A673 (cell line): ENCODE data around the gene CCRL2. TPM values are rescaled to one million over a fixed set of nuclear protein-coding genes. Genes with fewer than 3 reads are reported as not detected.

Source experiments
- BruUV-seq: library from RNA; stranded (reverse); fragments of 400-500 nt; replicated peaks from 2 replicates; lab custom pipeline; 2021; lab: Mats Ljungman, UMichigan
- CTCF ChIA-PET: fragments of 300-600 bp; sonication (Branson Sonifier 250); formaldehyde crosslinking; loops from one replicate; lab custom pipeline; 2022; ENCODE audit warnings: antibody characterized with exemption; lab: Charles Lee
- POLR2A ChIA-PET: fragments of 300-600 bp; sonication (Branson Sonifier 250); formaldehyde crosslinking; loops from one replicate; lab custom pipeline; 2022; ENCODE audit warnings: antibody characterized with exemption; ENCODE audit not compliant: low non-redundant PET; lab: Charles Lee
- DNase-seq: peaks from one replicate; pipeline ENCODE4 v3.0.0-alpha.2; 2015; ENCODE audit warnings: low spot score
- H3K27ac ChIP-seq: fragments of 200-600 bp; sonication (generic); 2 replicates; pipeline ENCODE4 v1.5.1; 2016; ENCODE audit warnings: mixed run types, low read depth, mild to moderate bottlenecking, mixed read lengths, antibody characterized with exemption, low read length; ENCODE audit not compliant: poor library complexity, severe bottlenecking
- H3K27me3 ChIP-seq: fragments of 200-600 bp; sonication (generic); replicated peaks from 2 replicates; pipeline ENCODE4 v1.6.1; 2017; ENCODE audit warnings: mixed run types, low read depth, mild to moderate bottlenecking, mixed read lengths, antibody characterized with exemption, low read length; ENCODE audit not compliant: insufficient read depth, poor library complexity
- H3K36me3 ChIP-seq: fragments of 200-600 bp; sonication (generic); 2 replicates; pipeline ENCODE4 v1.6.1; 2016; ENCODE audit warnings: mixed run types, mild to moderate bottlenecking, mixed read lengths, antibody characterized with exemption, low read length; ENCODE audit not compliant: insufficient read depth, poor library complexity, severe bottlenecking
- H3K4me1 ChIP-seq: fragments of 200-600 bp; sonication (generic); 2 replicates; pipeline ENCODE4 v1.6.1; 2017; ENCODE audit warnings: mixed run types, mild to moderate bottlenecking, mixed read lengths, antibody characterized with exemption, low read length; ENCODE audit not compliant: insufficient read depth, poor library complexity, severe bottlenecking
- H3K4me3 ChIP-seq: fragments of 200-600 bp; sonication (generic); 2 replicates; pipeline ENCODE4 v1.5.1; 2016; ENCODE audit warnings: low read depth, mixed run types, mild to moderate bottlenecking, mixed read lengths, low read length; ENCODE audit not compliant: poor library complexity, severe bottlenecking
- H3K9me3 ChIP-seq: fragments of 200-600 bp; sonication (generic); 2 replicates; pipeline ENCODE4 v1.6.1; 2016; ENCODE audit warnings: mixed run types, low read depth, mild to moderate bottlenecking, mixed read lengths, antibody characterized with exemption, low read length; ENCODE audit not compliant: poor library complexity, severe bottlenecking
- EZH2 ChIP-seq: fragments of 200-600 bp; sonication (generic); IDR thresholded peaks from 2 replicates; pipeline ENCODE4 v1.6.1; 2017; ENCODE audit warnings: borderline replicate concordance, low read depth, mild to moderate bottlenecking, mixed read lengths, antibody characterized with exemption, low read length; ENCODE audit not compliant: poor library complexity, severe bottlenecking
- intact Hi-C: fragments of 100-400 bp; cut with micrococcal nuclease; formaldehyde crosslinking; loops from one replicate; pipeline ENCODE4 v1.10.0; 2022; ENCODE audit not compliant: unreplicated experiment
- total RNA-seq: library from RNA; stranded (reverse); gene quantifications from 2 replicates; pipeline ENCODE4 v1.2.3, GENCODE V29; 2021
- TF ChIP-seq, protein P1 (sequence below): fragments of 300-800, 200-600 bp; sonication (generic); conservative IDR thresholded peaks from 2 replicates; pipeline ENCODE4 v1.5.1; 2017; ENCODE audit warnings: low read depth, mild to moderate bottlenecking, antibody characterized with exemption, low read length, moderate library complexity, mixed read lengths

CCRL2 gene
- total RNA-seq, 1 experiment from 2014 or later, result not detected

DNA sequence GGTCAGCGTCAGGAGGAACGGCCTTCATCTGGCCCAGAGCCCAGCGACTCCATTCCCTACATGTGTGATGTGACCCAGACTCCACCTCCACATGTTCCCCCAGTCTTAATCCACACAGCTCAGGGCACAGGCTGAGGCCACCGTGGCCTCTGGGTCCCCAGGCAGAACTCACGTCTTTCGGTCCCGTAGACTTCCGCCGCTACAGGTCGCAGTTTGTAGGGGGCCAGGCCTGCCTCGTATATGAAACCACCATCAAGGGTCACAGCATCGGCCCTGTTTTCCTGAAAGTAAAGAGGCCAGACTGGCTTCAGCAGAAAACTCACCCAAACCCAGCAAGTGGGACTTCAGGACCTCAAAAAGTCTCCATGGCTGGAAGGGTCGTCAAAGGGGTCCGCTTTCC is 49.1 kb downstream of the CCRL2 start:
- Histone ChIP-seq H3K27ac (no peak overlapping the region), H3K9me3 (no peaks in the 10 kb centered on the region), H3K4me1 (no peaks in the 10 kb centered on the region), H3K27me3 (no peaks in the 10 kb centered on the region), H3K36me3 (no peaks in the 10 kb centered on the region), H3K4me3 (no peak overlapping the region)
- no peak for DNase-seq
- CTCF ChIA-PET, result no interaction called here
- TF ChIP-seq, protein P1, sequence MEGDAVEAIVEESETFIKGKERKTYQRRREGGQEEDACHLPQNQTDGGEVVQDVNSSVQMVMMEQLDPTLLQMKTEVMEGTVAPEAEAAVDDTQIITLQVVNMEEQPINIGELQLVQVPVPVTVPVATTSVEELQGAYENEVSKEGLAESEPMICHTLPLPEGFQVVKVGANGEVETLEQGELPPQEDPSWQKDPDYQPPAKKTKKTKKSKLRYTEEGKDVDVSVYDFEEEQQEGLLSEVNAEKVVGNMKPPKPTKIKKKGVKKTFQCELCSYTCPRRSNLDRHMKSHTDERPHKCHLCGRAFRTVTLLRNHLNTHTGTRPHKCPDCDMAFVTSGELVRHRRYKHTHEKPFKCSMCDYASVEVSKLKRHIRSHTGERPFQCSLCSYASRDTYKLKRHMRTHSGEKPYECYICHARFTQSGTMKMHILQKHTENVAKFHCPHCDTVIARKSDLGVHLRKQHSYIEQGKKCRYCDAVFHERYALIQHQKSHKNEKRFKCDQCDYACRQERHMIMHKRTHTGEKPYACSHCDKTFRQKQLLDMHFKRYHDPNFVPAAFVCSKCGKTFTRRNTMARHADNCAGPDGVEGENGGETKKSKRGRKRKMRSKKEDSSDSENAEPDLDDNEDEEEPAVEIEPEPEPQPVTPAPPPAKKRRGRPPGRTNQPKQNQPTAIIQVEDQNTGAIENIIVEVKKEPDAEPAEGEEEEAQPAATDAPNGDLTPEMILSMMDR, result no peak
- no peak for TF ChIP-seq EZH2
- POLR2A ChIA-PET, result no interaction called here
- intact Hi-C loops, result no loop called here
- no TSS peak for BruUV-seq

Other genes starting within 250 kb of the CCRL2 start
- not detected in 2 replicates for gene CCR1, start 198.9 kb upstream of the CCRL2 start, total RNA-seq
- gene CCR3, start 164.8 kb upstream of the CCRL2 start, total RNA-seq, result not detected in 2 replicates
- gene CCR2, start 53.1 kb upstream of the CCRL2 start, total RNA-seq, result not detected in 2 replicates
- gene CCR5, start 36.3 kb upstream of the CCRL2 start, total RNA-seq, result not detected in 2 replicates
- not detected in 2 replicates for gene LTF, start 57.6 kb downstream of the CCRL2 start, total RNA-seq
- not detected in 2 replicates for gene RTP3, start 90.7 kb downstream of the CCRL2 start, total RNA-seq
- gene LRRC2, start 159.0 kb downstream of the CCRL2 start, total RNA-seq, result 0.24 and 0.28 TPM in 2 replicates
- not detected in 2 replicates for gene FAM240A, start 205.3 kb downstream of the CCRL2 start, total RNA-seq